GM10248 (cell line): ENCODE data around the gene WDR27.

Experiments
- CTCF ChIA-PET: fragments of 300-600 bp; sonication (Branson Sonifier 250); formaldehyde crosslinking; extraction: SDS; loops from one replicate; lab custom pipeline; 2021; ENCODE audit warnings: antibody characterized with exemption; lab: Yijun Ruan, JAX
- POLR2A ChIA-PET: fragments of 350-650 bp; sonication (Branson Sonifier 250); formaldehyde crosslinking; extraction: SDS; loops from one replicate; lab custom pipeline; 2020; ENCODE audit warnings: antibody characterized with exemption; lab: Yijun Ruan, JAX
- DNase-seq: peaks from one replicate; pipeline ENCODE4 v3.0.0; 2012; ENCODE audit errors: extremely low spot score
- CTCF ChIP-seq: IDR thresholded peaks from 2 replicates; pipeline ENCODE4 v1.5.1; 2012; ENCODE audit warnings: mild to moderate bottlenecking, low read depth; ENCODE audit errors: extremely low read depth, missing control alignments, control extremely low read depth

WDR27 gene

DNA sequence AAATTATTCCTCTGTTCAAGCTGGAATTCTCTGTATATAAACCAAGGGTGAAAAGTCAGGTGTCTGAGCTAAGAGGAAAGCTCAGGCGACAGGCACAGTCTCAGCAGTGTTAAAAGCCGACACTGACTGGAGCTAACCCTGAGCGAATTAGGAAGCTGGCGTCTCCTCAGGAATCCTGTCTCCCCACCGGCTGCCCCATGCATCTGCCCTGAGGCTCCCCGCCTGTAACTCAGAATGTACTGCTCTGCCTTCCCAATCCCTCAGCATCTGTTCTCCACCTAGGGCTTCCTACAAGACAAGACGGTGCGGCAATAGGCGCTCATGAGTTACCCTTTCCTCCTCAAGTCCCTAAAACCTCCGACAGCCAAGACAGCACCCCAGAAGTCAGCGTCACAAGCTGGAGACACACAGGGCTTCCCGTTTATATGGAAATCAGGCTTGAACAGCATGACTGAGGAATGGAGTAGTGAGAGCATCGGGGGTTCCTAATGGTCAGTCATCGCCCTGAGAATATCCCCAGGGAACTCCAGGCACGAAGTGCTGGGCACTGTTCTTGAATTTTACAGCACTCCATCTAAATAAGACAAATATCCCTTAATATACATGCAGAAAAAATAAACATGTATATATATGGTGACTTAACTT lies 33.5 kb downstream of the WDR27 start:
- no peak for DNase-seq
- POLR2A ChIA-PET = interaction anchor here (0.7 kb wide), 1 partner anchor 14 kb away, joined by 3 read pairs; no protein-coding TSS in a partner anchor
- TF ChIP-seq CTCF = no peak
- CTCF ChIA-PET = no interaction called here

DNA sequence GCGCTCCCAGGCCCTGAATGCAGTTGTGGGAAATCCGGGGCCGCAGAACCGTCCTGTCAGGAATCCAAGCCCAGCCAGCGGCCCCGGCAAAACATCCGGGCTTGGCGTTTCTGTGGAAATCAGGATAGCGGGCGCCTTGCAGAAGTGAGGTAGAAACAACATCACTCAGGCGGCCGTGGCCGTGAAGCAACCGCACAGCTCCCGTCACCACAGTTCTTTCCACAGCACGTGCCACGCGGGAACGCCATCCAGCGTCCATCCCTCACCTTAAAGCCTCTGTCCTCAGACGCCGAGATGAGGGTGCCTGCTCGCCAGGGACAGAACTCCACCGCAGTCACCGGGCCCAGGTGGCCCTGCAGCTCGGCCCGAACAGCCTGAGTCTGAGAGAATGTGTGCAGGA lies 34.1 kb downstream of the WDR27 start:
- TF ChIP-seq CTCF = no peak
- CTCF ChIA-PET = interaction anchor here (0.9 kb wide), 1 partner anchor 25 kb away, joined by 3 read pairs; no protein-coding TSS in a partner anchor
- DNase-seq = no peak
- POLR2A ChIA-PET = interaction anchor here (0.7 kb wide), 1 partner anchor 13 kb away, joined by 3 read pairs; no protein-coding TSS in a partner anchor

DNA sequence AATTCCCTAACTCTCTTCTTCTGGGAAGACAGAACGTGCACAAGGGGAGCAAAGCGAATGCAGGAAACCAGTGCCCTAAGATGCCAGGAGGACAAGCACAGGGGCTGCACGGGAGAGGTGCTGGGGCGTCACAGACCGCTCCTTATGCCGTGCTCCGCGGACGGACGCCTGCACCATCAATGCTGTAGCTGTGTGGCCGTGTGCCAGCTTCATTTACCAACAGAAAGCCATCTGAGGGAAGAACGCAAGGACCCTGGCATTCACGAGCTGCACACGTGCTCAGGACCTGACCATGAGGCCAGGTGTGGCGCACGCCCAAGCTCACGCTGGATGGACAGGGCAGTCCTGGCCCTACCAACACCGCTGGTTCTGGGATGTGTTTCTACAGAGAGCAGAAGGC lies 35.4 kb downstream of the WDR27 start:
- TF ChIP-seq CTCF = no peak

DNA sequence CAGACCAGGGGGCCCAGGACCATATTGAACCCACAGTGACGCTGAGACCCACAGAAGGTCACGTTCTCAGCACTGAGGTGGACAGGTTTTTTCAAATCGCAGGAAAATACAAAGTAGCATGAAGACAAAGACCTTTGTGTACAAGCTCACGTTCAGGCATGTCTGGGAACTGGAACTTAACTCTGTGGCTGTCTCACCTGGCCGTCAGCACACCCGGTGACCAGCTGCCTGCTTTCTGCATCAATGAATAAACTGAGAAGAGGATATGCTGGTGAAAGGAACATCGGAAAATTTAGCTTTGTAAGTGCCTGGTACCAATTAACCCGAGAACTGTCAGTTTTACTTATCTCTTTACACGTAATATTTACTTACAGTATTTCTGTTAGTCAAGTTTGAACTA lies 36.5 kb downstream of the WDR27 start:
- ChIA-PET POLR2A (no interaction called here), CTCF (no interaction called here)
- DNase-seq = no peak
- TF ChIP-seq CTCF = no peak

More for the DNA sequence above, 35.4 kb downstream of the WDR27 start:
- CTCF ChIA-PET = no interaction called here
- POLR2A ChIA-PET = no interaction called here
- DNase-seq = no peak

GRCh38 chr6:169664227-169664626 lies 37.6 kb downstream of the WDR27 start:
- POLR2A ChIA-PET = no interaction called here
- CTCF ChIA-PET = no interaction called here
- TF ChIP-seq CTCF = no peak
- no peak for DNase-seq

- POLR2A ChIA-PET = no interaction called here
- no peak for TF ChIP-seq CTCF
- CTCF ChIA-PET = no interaction called here
- DNase-seq = no peak
Observed at GRCh38 chr6:169663468-169663867, 38.4 kb downstream of the WDR27 start.
